ENCODE results near the gene NELL2.

Gene NELL2

DNA sequence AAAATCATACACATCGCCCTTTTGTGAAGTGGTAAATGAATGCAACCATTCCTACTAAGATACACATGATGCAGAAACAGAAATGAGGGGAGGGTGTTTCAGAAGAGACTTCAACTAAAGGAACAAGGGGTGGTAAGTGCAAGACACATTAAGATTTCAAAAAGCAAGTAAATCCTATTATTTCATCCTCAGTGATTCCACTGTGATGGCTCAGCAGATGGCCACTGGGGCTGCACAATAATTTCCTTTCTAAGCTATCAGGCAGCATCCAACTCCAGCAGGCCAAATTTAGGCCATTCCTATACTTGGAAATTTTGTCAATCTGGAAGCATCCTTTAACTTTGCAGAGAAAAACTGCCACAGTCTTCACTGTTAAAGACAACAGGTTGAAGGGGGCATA is 272.4 kb downstream of the NELL2 start:
- DNase-seq: no peak

DNA sequence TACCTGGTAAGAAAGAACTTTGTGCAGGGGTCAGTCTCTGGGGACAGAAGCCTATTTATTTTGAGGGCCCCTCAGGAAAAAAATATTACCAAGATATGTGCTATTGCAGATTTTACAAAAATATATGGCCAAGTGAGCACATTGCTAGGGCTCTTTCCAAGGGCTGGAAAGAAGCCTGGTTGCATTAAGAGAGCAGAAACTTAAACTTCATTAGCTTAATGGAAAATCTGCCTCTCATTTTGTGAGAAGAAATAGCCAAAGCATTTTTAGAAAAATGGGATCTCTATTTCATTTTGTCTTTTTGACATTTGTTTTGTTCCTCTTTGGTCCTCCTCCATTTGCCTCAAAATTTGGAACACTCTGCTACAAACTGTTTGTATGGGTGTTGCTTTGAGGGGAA is 283.5 kb downstream of the NELL2 start:
- DNase-seq: no peak

DNA sequence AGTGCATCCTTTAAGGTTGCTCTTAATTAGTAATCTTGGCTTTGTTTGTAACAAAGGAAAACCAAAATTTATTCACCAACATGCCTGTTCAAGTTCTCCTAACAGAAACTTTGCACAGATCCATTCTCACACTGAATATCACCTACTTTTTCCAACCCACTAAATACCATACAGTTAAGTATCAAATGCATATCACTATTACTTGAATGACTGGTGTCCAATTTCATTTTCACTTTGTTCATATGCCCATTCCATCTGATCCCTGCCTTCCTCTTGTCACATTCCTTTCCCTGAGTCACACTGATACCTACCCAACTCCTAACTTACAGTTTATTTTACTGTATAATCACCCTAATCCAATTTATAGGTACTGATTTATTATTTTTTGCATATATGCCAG is 286.4 kb downstream of the NELL2 start:
- DNase-seq: no peak

DNA sequence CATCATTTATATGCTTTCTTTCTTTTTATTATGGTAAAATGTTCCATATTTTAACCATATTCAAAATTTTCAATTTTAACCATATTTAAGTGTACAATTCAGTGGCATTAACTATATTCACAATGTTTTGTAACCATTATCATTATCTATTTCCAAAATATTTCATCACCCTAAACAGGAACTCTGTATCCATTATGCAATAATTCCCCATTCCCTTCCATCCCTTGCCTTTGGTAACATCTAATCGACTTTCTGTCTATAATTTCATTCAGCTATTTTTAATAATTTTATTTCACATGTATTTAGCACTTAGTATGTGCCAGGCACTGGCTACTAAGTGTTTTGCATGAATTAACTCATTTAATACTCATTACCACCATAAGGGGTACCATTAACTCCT is 287.5 kb downstream of the NELL2 start:
- no peak for DNase-seq

DNA sequence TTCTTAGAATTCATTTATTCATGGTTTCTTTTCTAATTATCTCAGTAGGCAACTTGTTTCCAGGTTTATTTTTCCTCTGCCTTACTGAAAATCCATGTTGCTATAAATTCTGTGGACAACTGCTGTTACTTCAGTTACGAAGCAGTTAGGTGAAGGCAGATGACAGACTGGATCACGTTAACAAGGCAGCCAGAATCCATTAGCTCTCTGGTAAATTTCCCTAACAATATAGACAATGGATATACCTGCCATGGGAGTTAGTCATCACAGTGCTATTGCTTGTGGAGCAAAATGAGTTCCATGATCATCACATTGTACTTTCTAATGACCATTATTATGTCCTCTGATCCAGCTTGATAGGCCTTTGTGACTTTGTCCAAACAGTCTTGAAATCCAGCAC is 291.5 kb downstream of the NELL2 start:
- no peak for DNase-seq

DNA sequence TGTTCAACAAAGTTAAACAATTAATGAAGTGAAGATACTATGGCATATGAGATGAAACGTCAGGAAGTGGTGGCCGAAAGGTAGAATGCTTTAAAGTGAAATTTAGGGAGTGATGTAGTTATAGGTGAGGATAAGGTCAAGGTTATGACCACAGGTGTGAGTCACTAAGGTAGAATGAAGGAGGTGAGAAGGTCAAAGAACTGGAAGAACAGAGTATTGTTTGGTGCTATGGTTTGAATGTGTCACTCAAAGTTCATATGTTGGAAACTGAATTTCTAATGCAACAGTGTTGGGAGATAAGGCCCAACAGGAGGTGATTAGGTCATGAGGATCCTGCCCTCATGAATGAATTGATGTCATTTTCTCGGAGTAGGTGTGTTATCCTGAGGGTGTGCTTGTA is 293.6 kb downstream of the NELL2 start:
- no peak for DNase-seq

DNA sequence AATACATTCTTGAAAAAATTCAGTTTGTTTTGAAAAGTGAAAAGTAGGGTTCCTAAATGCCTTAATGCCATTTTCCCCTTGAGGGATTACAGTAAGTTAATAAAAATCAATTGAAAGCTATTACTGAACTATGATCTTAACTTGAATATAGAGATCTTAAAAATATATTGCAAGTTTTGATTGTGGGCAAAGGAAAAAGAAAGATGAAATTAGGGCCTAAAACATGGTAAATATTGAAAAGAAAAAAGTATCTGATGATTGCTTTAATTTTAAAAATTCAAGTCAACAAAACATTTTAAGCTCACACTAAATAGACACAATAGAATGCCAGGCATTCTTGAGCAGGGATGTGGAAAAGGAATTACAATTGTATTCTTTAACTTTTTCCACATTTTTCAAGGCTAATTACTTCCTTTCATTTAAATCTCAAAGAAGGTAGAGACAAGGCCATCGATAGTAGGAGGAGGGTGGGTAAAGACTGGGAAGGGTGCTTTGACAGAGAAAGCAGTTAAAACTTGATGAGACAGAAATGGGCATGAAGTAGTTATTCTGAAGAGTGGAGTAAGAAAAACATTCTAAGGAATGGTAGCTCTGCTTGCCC is 294.4 kb downstream of the NELL2 start:
- no peak for DNase-seq

DNA sequence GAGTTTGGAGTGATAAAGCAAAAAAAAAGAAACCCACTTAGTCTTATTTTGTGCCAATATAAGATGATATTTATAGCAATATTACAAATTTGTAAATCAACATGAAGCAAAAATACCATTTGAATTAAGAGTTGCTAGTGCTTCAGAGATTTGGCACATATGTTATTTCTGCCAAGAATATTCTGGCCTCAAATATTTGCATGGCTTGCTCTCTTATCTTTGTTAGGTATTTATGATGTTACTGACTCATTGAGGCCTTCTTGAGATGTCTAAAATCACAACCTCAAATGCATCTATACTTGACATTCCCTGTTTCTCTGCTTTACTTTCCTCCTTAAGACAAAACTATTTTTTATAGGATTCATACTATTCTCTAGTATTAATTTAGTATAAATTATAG is 301.5 kb downstream of the NELL2 start:
- DNase-seq: no peak

DNA sequence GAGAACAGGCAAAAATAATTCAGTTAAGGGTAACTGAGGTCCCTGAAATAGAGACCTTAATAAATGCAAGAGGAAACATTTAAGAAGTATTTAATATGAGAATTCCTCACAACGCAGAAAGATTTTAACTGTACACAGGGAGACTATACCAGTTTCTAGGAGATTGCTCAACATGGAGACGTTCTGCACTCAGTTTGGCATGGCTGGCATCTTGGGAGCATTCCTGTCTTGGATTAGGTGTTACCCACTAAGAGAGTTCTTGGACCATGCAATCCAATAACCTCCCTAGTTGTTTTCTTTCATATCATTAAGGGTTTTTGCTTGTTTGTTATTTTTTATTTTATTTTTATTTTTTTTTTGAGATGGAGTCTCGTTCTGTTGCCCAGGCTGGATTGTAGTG is 302.4 kb downstream of the NELL2 start:
- no peak for DNase-seq

DNA sequence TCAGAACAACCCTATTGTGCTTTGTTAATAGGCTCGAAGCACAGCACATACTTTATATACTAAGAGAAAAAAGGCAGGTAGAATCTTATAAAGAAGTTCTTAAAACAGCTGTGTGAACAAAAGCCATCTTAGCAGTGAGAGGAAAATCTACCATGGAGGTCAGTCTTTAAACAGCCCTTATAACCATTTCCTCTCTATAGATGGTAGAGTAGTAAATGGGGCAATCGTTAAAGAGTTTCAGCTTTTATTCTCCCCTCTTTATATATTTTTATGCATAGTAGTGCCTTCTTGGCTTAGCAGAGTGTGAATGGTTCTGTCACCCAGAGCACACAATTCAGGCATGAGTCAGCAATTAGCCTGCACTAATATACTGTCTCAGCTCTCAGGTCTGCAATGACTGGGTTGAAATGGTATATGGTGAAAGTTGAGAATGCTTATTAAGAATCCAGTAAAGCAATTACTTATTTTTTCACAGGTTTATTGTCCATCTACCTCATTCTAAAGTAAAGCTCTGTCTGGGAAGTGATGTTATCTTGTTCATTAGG is 305.0 kb downstream of the NELL2 start:
- DNase-seq: no peak

DNA sequence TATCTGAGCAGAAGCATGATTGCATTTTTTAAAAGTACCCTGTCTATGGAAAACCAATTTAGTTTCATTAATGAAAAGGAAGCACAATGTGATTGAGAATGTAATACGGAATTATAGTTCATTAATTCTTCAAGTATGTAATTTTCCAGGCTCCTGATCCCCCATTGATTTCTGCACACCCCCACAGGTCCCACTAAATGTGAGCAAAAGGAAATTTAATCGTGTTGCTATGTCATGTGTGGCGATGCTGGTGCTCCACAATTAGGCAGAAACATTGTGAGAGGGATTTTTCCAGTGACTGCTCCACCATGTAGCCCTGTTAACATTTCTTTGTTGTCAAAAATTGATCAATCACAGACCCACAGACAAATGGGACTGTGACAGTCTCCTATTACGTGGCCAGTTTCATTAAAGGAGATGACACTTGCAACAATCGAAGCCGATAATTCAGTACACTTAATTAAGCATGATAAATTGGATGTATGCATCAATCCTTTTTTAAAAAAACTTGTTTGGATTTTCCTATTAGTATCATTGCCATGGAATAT is 306.0 kb downstream of the NELL2 start:
- no peak for DNase-seq

DNA sequence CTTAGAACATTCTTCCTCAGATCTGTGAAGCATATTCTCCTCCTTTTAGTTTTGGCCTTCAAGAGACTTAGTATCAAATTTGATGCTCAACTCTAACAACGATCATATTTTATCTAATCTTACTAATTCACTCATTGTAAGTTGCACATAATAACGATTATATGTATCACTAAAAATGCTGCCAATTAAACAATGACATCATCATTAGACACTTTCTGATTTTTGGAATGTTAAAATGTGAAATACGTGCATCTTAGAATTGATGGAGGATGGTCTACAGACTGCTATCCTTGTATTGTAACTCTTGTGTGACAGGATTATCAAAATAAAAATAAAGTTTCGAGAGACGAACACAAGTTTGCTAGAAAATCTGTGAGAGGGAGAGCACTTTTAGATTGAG is 311.0 kb downstream of the NELL2 start:
- DNase-seq: no peak

DNA sequence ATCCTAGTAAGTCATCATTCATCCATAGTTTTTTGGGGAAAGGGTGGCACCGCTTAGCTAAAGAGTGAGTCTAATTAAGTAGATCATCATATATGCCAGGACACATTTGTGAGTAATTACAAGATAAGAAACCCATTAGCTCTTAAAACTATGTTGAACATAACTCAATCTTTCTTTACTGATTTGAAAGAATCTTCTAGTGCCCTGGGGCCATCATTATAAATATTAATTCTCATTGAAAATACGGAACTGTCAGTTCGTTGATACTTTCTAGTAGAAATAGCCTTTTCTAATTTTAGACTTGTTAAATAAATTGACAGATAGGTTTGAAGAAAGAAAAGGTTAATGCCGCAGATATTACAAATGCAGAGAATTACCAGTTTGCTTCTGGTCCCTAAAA is 312.6 kb downstream of the NELL2 start:
- DNase-seq: no peak

DNA sequence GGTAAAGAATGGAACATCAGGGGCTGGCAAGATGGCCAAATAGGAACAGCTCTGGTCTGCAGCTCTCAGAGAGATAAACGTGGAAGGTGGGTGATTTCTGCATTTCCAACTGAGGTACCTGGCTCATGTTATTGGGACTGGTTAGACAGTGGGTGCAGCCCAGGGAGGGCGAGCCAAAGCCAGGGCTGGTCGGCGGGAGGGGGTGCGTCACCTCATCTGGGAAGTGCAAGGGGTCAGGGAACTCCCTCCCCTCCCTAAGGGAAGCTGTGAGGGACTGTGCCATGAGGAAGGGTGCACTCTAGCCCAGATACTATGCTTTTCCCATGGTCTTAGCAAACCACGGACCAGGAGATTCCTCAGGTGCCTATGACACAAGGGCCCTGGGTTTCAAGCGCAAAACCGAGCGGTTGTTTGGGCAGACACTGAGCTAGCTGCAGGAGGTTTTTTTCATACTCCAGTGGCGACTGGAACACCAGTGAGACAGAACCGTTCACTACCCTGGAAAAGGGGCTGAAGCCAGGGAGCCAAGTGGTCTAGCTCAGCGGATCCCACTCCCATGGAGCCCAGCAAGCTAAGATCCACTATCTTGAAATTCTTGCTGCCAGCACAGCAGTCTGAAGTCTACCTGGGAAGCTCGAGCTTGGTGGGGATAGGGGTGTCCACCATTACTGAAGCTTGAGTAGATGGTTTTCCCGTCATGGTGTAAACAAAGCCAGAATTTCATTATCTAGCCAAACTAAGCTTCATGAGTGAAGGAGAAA is 317.6 kb downstream of the NELL2 start:
- DNase-seq: no peak

DNA sequence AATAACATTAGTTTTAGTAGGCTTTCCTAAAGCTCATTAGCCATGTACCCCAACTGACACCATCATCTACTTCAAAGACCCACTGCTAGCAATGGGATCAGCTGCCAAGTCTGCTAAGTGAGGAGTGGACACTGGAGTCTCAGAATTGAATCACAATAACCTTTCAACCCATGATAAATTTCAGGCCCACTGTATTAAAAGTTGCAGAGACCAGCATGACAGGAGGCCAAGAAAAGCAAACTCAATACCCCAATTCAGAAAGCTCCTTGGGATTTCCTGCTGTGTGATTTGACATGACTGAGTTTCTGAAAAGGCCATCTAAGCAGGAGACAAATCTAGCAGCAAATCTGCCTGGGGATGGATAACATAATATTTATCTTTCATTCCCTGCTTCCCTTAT is 320.7 kb downstream of the NELL2 start:
- DNase-seq: no peak

DNA sequence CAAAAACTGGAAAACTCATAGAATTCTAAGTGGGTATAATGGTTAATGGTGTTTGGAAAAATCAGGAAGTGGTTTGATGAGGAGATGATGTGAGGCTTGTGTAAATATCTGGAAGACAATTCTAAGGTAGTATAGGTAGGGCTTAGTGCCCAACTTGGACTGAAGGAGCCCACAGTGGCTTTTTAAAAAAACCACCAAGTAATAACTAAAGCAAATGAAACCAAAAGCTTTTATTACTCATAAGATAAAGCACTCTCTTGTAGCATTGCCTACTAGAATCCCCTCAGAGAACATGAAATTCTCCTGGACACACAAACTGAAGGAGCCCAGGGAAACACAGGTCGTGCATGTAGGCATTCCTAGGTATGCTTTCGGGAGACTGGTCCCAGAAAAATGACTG is 324.5 kb downstream of the NELL2 start:
- DNase-seq: no peak

DNA sequence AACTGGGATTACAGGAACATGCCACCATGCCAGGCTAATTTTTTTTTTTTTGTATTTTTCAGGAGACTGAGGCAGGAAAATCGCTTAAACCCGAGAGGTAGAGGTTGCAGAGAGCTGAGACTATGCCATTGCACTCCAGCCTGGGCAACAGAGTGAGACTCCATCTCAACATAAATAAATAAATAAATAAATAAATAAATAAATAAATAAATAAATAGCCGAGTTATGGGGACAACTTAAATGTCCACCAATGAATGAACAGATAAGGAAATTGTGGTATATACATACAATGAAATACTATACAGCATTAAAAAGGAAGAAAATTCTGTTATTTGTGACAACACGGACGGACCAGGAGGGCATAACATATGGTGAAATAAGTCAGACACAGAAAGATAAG is 325.7 kb downstream of the NELL2 start:
- no peak for DNase-seq

DNA sequence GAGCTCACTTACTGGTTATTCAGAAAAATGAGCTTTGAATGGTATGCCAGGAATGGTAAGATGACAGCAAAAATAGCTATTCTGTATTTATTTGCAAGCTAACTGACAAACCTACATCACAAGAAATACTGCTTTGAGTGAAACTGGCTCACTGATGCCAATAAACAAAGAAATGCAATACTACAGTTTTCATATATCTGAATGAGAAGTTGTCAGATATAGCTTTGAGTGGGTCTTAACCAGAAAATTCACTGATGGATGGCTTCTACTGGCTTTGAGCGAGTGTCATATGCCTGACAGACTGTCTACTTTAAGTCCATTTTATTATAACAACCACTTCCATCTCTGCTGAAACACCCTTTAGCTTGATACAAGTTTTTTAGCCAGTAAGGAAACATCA is 330.1 kb downstream of the NELL2 start:
- DNase-seq: no peak

DNA sequence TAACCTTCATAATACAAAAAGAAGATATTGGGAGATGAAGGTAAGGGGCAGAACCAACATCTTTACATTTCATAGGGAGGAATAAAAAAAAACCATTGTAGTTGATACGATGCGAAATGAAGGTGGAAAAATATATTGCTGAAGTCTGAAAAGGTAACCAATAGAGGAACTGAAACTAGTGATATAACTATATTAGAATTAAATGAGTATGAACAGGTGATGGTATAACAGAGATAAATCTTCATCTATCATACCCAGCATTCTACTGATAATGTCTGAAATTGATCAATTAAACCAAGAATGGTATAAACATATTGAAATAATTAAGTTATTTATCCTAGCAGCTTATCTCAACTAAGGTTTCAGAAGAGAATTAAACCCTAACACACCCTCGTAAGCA is 332.1 kb downstream of the NELL2 start:
- no peak for DNase-seq

DNA sequence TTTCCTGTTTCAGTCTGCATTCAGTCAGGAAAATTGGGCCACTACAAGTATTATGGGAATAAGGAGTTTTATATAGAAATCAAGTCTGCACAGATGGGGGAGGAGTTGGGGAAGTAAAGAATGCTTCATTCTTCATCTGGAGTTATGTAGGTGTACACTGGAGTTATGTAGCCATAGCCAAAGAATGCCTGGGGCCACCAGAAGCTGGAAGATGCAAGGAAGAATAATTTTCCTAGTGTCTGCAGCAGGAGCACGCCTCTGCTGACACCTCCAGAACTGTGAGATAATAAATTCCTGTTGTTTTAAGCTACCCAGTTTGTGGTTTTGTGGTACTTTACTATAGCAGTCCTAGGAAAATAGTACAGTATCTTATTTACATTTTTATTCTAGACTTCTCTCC is 333.4 kb downstream of the NELL2 start:
- no peak for DNase-seq

DNA sequence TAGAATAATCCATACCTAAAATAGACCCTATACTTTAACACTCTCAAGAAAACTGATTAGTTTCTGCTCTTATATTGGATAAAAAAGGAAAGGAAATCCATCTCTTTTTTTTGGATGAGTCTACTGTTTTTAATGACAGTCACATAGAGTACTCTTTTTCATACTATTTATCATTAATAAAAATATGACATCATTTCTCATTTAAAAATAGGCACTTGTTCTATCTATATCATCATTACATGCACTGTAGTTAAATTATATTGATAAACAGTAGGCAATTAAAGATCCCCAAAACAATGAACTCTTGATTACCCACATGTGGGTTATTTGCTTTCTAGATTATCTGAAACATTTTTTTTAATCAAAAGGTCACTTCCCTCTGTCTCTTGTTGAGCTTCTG is 338.8 kb downstream of the NELL2 start:
- no peak for DNase-seq

DNA sequence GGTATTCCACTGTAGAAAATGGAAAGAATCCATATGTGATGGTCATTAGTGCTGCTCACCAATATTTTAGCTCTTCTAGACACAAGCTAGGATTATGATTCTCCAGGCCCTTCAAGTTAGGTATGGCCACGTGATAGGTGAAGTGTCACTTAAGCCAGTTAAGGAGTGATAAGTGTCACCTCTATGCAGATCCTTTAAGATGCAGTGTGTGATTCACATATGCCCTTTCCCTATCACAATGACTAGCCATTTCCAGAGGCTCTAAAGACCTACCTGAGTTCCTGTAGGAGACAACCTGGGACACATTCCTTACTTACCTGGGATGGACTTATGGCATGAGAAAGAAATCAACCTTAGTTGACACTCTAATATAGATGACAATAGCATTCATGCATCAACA is 343.2 kb downstream of the NELL2 start:
- DNase-seq: no peak

DNA sequence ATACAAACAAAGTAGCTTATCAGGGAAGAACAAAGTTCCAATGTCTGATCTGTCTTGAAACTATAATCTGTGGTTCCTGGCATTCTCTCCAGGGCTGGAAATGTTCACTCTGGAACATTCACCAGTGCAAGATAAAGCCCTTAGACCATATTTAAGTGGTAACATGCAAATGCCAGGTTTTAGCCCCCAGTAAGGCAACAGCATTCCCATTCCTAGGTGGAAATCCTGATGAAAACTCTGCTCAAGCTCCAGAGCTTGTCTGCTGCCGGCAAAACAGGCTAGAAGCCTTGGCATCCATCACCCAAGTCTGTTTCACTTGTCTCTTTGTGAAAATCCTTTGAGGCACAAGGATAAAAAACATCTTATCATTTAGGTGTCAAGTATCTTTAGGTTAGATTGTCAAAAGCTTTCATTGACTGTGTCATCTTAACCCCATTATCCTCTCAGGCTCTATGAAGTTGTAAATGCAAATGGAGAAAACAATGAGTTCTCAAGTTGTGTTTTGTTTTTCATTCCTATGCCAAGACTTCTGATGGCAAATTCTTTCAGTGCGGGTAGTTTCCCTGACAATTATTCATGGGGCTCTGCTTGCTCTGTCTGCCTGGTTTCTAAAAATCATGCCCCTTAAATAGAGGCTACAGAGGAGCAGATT is 344.7 kb downstream of the NELL2 start:
- no peak for DNase-seq

DNA sequence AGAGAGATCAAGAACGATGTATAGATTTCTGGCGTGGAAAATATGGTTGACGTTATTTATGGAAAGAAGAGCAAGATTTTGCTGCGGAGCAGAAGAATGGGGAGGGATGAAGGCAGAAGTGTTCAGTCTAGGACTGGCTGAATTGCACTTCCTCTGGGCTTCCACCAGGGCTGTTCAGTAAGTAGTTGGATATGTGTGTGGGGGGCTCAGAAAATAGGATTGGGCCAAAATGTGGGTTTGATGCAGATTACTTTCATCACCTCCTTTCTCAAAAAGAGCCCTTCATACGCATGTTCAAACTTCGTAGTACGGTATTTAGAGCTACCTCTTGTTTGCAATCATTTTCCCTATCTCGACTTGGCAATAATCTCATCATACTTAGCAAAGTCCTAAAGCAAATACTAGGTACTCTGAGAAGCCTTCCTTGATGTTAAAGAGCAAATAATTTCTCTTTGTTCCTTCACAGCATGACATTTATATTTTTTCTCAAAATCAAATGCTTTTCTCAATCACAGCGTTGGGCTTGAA is 349.4 kb downstream of the NELL2 start:
- no peak for DNase-seq
